ENCODE results near the gene AKNA. TPM values are rescaled to one million over a fixed set of nuclear protein-coding genes. Genes with fewer than 3 reads are reported as not detected.

The AKNA gene
- total and polyA plus RNA-seq, 2 of the 8 experiments (the other 6 are each of a cell fraction or from before 2014, with no cell fraction given) = 21.0 to 27.4 TPM

DNA sequence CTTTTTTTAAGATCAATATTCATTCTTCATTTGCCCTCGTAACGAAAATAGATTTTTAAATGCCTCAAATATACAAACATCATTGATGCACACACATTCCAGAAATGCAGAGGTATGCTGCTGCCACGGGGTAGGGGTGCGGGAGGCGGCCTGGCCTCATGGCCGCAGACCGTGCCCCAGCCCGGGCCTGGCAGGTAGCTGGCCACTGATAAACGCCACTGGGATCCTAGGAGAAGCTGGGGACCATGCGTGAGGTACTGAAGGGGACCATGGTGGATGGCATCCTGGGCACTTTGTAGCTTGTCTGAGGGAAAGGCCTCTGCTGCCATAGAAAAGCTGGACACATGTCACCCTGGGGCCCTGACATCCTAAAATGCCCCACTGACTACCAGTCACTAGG, 51.6 kb downstream of the AKNA start (continued):
- no peak for TF ChIP-seq POLR2A (IDR thresholded peaks at IDR 0.05; ENCODE audit: control extremely low read depth in 1 of 2, low read depth in 2 of 2, low read length in 2 of 2)
